Right atrium auricular region (tissue), 2 donors: ENCODE data around the gene SASH1. TPM values are rescaled to one million over a fixed set of nuclear protein-coding genes. Genes with fewer than 3 reads are reported as not detected.
A peak's percentile ranks its signal among the peaks of the same experiment; 100 is the strongest.

Experiments
- DNase-seq: peaks from one replicate; pipeline ENCODE4 v3.0.0-alpha.2; 2019; ENCODE audit warnings: low spot score
- H3K27ac ChIP-seq, 2 donors: fragments of 200-600 bp; sonication (generic); 1 replicate in 1 of 2; 2 replicates in 1 of 2; pipeline ENCODE4 v1.5.1; 2016 to 2019
- H3K27me3 ChIP-seq, 2 donors: fragments of 200-600 bp; sonication (generic); one replicate each; pipeline versions ENCODE4 v1.5.1 to v1.6.0; 2017 to 2019
- H3K36me3 ChIP-seq: fragments of 200-600 bp; sonication (generic); one replicate; pipeline ENCODE4 v1.5.1; 2016
- H3K4me1 ChIP-seq, 2 donors: fragments of 200-600 bp; sonication (generic); one replicate each; pipeline versions ENCODE4 v1.5.1 to v1.6.0; 2017 to 2019
- H3K4me3 ChIP-seq, 2 donors: fragments of 200-600 bp; sonication (generic); 1 replicate in 1 of 2; 2 replicates in 1 of 2; pipeline ENCODE4 v1.5.1; 2017 to 2019; ENCODE audit warnings: mild to moderate bottlenecking in 1 of 2, moderate library complexity in 1 of 2
- H3K9me3 ChIP-seq, 2 donors: fragments of 200-600 bp; sonication (generic); one replicate each; pipeline ENCODE4 v1.5.1; 2019
- total RNA-seq, 2 donors: library from RNA; depleted of rRNA; stranded (reverse); fragments of >200 nt; gene quantifications; one replicate each; pipeline ENCODE4 v1.1.0, GENCODE V29; 2016
- TF ChIP-seq, protein P1 (sequence below), 2 donors: fragments of 200-600 bp; sonication (generic); IDR thresholded peaks; one replicate each; pipeline ENCODE4 v1.5.1; 2019; ENCODE audit warnings: antibody characterized with exemption in 2 of 2

Gene SASH1
- total RNA-seq, 2 donors from 2014 or later: 39.0 to 42.3 TPM

DNA sequence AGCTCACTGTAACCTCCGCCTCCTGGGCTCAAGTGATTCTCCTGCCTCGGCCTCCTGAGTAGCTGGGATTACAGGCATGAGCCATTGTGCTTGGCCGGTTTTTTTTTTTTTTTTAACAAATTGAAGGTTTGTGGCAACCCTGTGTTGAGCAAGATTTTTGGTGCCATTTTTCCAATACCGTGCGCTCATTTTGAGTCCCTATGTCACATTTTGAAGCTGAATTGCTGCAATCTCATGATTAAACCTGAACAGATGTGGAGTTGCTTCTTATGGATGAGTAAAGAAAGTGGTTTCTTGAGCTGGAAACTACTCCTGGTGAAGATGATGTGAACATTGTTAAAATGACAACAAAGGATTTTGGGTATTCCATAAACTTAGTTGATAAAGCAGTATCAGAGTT is 16.6 kb downstream of the SASH1 start:
- TF ChIP-seq, protein P1, sequence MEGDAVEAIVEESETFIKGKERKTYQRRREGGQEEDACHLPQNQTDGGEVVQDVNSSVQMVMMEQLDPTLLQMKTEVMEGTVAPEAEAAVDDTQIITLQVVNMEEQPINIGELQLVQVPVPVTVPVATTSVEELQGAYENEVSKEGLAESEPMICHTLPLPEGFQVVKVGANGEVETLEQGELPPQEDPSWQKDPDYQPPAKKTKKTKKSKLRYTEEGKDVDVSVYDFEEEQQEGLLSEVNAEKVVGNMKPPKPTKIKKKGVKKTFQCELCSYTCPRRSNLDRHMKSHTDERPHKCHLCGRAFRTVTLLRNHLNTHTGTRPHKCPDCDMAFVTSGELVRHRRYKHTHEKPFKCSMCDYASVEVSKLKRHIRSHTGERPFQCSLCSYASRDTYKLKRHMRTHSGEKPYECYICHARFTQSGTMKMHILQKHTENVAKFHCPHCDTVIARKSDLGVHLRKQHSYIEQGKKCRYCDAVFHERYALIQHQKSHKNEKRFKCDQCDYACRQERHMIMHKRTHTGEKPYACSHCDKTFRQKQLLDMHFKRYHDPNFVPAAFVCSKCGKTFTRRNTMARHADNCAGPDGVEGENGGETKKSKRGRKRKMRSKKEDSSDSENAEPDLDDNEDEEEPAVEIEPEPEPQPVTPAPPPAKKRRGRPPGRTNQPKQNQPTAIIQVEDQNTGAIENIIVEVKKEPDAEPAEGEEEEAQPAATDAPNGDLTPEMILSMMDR (IDR thresholded peaks at IDR 0.05): no peak
- Histone ChIP-seq H3K27me3 (no peaks in the 10 kb centered on the region), H3K4me1 (peaks cover 0 to 33% of the 10 kb centered on the region in 2 donors), H3K36me3 (no peaks in the 10 kb centered on the region), H3K27ac (no peak overlapping the region), H3K4me3 (no peak overlapping the region), H3K9me3 (no peaks in the 10 kb centered on the region)
- no peak for DNase-seq

DNA sequence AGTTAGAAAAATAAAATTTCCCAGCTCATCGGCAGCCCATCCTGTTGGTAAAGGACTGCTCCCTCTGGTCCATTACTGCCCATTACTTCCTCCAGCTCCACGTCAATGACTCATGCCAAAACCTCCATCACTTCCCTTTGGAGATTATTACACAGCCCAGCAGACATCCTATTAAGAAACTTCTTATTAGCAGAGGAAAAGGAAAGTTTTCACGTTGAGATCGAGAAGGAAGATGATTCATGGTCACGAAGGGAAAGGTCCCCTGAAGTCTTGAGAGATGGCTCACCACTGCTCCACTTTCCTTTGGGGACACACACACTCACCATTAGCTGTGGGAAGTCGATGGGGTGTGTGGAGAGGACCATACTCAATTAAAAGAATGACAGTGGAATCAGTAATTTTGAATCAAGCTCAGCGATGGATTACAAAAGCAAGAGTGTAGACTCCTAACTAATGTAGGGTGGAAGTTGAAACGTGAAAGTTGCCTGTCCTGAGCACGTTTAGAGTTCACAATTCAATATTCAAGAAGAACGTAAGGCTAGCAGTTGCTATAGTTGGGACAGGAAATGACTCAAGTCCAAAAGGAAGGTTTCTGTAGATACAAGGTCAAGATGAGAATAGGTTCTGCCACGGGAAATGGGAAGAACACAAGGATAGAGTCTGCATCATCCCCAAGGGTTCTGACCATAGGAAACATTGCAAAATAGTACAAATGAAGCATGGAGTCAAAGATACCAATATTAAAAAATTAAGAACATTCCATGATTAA is 21.6 kb downstream of the SASH1 start:
- H3K4me1 ChIP-seq: peaks cover 0 to 70% of the 10 kb centered on the region in 2 donors
- H3K27me3 ChIP-seq: no peaks in the 10 kb centered on the region
- H3K27ac ChIP-seq: peak overlapping the region; percentile 65 to 67
- TF ChIP-seq, protein P1 (IDR thresholded peaks at IDR 0.05): no peak
- no peaks in the 10 kb centered on the region for H3K9me3 ChIP-seq
- no peak overlapping the region for H3K4me3 ChIP-seq
- DNase-seq: no peak
- no peaks in the 10 kb centered on the region for H3K36me3 ChIP-seq

DNA sequence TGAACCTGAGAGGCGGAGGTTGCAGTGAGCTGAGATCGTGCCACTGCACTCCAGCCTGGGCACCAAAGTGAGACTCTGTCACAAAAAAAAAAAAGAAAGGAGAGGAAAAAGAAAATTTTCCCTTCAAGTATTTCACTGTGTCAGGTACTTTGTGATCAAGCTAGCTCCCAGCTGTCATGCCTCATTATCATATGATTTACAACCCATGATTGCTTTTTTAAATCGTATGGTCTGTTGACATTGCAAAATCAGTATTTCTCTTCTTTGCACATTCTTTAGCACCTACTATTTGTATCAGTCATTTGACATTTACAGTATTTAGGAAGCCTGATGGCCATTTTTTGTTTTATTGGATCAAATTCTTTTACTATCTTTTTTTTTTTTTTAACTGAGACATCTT is 22.4 kb downstream of the SASH1 start:
- no peaks in the 10 kb centered on the region for H3K9me3 ChIP-seq
- no peak overlapping the region for H3K4me3 ChIP-seq
- no peaks in the 10 kb centered on the region for H3K27me3 ChIP-seq
- no peaks in the 10 kb centered on the region for H3K36me3 ChIP-seq
- peak overlapping the region; percentile 65 to 67 for H3K27ac ChIP-seq
- H3K4me1 ChIP-seq: peaks cover 0 to 73% of the 10 kb centered on the region in 2 donors
- no peak for DNase-seq
- TF ChIP-seq, protein P1 (IDR thresholded peaks at IDR 0.05): no peak

DNA sequence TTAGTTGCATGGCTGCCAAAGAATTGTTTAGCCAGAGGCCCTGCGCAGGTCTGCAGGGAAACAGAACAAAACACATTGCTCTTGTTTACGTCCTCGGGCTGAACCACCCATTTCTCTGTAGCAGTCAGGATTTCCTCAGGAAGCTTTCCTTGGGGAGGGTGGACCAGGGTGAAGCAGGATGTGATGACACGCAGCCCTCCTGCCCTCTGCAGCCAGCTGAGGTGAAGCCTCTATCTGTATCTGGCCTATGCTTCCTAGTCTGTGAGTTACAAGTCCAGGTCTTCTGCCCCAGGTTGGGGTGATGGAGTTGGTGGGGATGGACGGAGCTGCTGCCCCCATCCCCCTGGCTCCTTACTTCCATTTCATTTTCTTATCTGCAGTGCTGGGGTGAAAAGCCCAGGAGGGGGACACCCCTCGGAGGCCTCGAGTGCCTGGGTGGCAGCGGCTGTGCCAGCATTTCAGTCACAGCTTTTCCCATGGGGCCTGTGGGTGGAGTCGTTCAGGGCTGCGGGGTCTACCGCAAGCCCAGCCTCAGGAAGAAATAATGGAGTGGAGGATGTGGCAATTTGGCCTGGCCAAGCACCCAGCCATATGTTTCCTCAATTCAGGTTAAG is 24.9 kb downstream of the SASH1 start:
- Histone ChIP-seq H3K4me3 (no peak overlapping the region), H3K27ac (peak overlapping the region; percentile 68 to 79), H3K9me3 (no peaks in the 10 kb centered on the region), H3K4me1 (peaks cover 0 to 74% of the 10 kb centered on the region in 2 donors), H3K27me3 (no peaks in the 10 kb centered on the region), H3K36me3 (no peaks in the 10 kb centered on the region)
- TF ChIP-seq, protein P1 (IDR thresholded peaks at IDR 0.05): no peak
- peak; percentile 89 for DNase-seq

DNA sequence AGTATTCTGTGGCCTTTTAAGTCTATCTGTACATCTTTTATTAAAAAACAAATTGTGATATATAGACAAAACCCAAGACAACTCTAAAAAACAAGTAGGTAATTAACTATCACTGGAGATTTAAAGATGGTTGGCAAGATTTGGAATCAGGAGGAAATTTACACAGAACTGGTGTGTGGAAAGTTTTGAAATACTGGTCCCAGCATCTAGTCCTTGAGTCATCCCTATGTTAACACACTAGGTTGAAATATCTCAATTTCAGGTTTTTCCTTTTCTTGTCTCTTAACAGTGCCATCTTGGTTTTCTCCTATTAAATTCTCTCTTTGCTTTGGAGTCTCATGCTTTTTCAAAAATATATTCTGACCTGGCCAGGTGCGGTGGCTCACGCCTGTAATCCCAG is 27.5 kb downstream of the SASH1 start:
- TF ChIP-seq, protein P1 (IDR thresholded peaks at IDR 0.05): no peak
- Histone ChIP-seq H3K27ac (no peak overlapping the region), H3K4me1 (peaks cover 0 to 54% of the 10 kb centered on the region in 2 donors), H3K4me3 (no peak overlapping the region), H3K27me3 (no peaks in the 10 kb centered on the region), H3K36me3 (no peaks in the 10 kb centered on the region), H3K9me3 (no peaks in the 10 kb centered on the region)
- DNase-seq: no peak
